Adipocyte (in vitro differentiated cells): ENCODE results near the gene DNAJC10.

Source experiments
- DNase-seq: peaks from one replicate; pipeline ENCODE4 v3.0.0-alpha.2; 2015; ENCODE audit warnings: low read depth
- H3K27me3 ChIP-seq: replicated peaks from 2 replicates; pipeline ENCODE4 v1.7.0; 2013; ENCODE audit warnings: mild to moderate bottlenecking, low read length, moderate library complexity; ENCODE audit not compliant: control insufficient read depth, insufficient read depth
- H3K36me3 ChIP-seq: 2 replicates; pipeline ENCODE4 v1.7.0; 2013; ENCODE audit warnings: low read length, mild to moderate bottlenecking, moderate library complexity; ENCODE audit not compliant: control insufficient read depth, insufficient read depth, severe bottlenecking
- H3K4me1 ChIP-seq: 2 replicates; pipeline ENCODE4 v1.7.0; 2013; ENCODE audit warnings: mild to moderate bottlenecking, low read length, moderate library complexity; ENCODE audit not compliant: control insufficient read depth, insufficient read depth
- H3K4me3 ChIP-seq: 2 replicates; pipeline ENCODE4 v1.7.0; 2013; ENCODE audit warnings: mild to moderate bottlenecking, low read length, moderate library complexity
- H3K9ac ChIP-seq: 2 replicates; pipeline ENCODE4 v1.7.0; 2013; ENCODE audit warnings: mild to moderate bottlenecking, low read length, moderate library complexity
- H3K9me3 ChIP-seq: 2 replicates; pipeline ENCODE4 v1.7.0; 2013; ENCODE audit warnings: mild to moderate bottlenecking, low read length, moderate library complexity; ENCODE audit not compliant: control insufficient read depth

Gene DNAJC10

GRCh38 chr2:182792441-182792840 is 76.4 kb downstream of the DNAJC10 start:
- no peaks in the 10 kb centered on the region for H3K9me3 ChIP-seq
- no peak for DNase-seq
- no peak overlapping the region for H3K9ac ChIP-seq
- no peaks in the 10 kb centered on the region for H3K36me3 ChIP-seq
- no peak overlapping the region for H3K4me3 ChIP-seq
- H3K4me1 ChIP-seq, result no peaks in the 10 kb centered on the region
- no peaks in the 10 kb centered on the region for H3K27me3 ChIP-seq

- Histone ChIP-seq H3K4me1 (peaks cover 4% of the 10 kb centered on the region), H3K4me3 (no peak overlapping the region), H3K27me3 (no peaks in the 10 kb centered on the region), H3K36me3 (no peaks in the 10 kb centered on the region), H3K9me3 (no peaks in the 10 kb centered on the region), H3K9ac (no peak overlapping the region)
- no peak for DNase-seq
Measured at GRCh38 chr2:182798736-182799135, 82.7 kb downstream of the DNAJC10 start.

GRCh38 chr2:182804128-182804527 is 88.1 kb downstream of the DNAJC10 start:
- Histone ChIP-seq H3K9me3 (no peaks in the 10 kb centered on the region), H3K9ac (no peak overlapping the region), H3K36me3 (no peaks in the 10 kb centered on the region), H3K4me1 (peaks cover 4% of the 10 kb centered on the region), H3K4me3 (no peak overlapping the region), H3K27me3 (no peaks in the 10 kb centered on the region)
- DNase-seq, result no peak

GRCh38 chr2:182807319-182807718 is 91.3 kb downstream of the DNAJC10 start:
- Histone ChIP-seq H3K4me1 (no peaks in the 10 kb centered on the region), H3K36me3 (no peaks in the 10 kb centered on the region), H3K9me3 (no peaks in the 10 kb centered on the region), H3K9ac (no peak overlapping the region), H3K27me3 (peaks cover 6% of the 10 kb centered on the region), H3K4me3 (no peak overlapping the region)
- no peak for DNase-seq

- Histone ChIP-seq H3K4me3 (no peak overlapping the region), H3K36me3 (no peaks in the 10 kb centered on the region), H3K27me3 (peaks cover 14% of the 10 kb centered on the region), H3K9me3 (no peaks in the 10 kb centered on the region), H3K4me1 (no peaks in the 10 kb centered on the region), H3K9ac (no peak overlapping the region)
- DNase-seq, result no peak
Measured at GRCh38 chr2:182810087-182810486, 94.0 kb downstream of the DNAJC10 start.

GRCh38 chr2:182814380-182814779 is 98.3 kb downstream of the DNAJC10 start:
- H3K4me3 ChIP-seq, result no peak overlapping the region
- no peak for DNase-seq
- H3K36me3 ChIP-seq, result no peaks in the 10 kb centered on the region
- peaks cover 14% of the 10 kb centered on the region for H3K4me1 ChIP-seq
- no peak overlapping the region for H3K9ac ChIP-seq
- H3K27me3 ChIP-seq, result peaks cover 14% of the 10 kb centered on the region
- H3K9me3 ChIP-seq, result no peaks in the 10 kb centered on the region

- peaks cover 14% of the 10 kb centered on the region for H3K27me3 ChIP-seq
- no peak overlapping the region for H3K9ac ChIP-seq
- DNase-seq, result no peak
- H3K4me1 ChIP-seq, result peaks cover 14% of the 10 kb centered on the region
- no peak overlapping the region for H3K4me3 ChIP-seq
- no peaks in the 10 kb centered on the region for H3K9me3 ChIP-seq
- H3K36me3 ChIP-seq, result no peaks in the 10 kb centered on the region
Measured at GRCh38 chr2:182814804-182815203, 98.7 kb downstream of the DNAJC10 start.

- no peak overlapping the region for H3K4me3 ChIP-seq
- H3K9me3 ChIP-seq, result no peaks in the 10 kb centered on the region
- peaks cover 14% of the 10 kb centered on the region for H3K4me1 ChIP-seq
- peak; percentile 66 for DNase-seq
- no peak overlapping the region for H3K9ac ChIP-seq
- H3K36me3 ChIP-seq, result no peaks in the 10 kb centered on the region
- peaks cover 8% of the 10 kb centered on the region for H3K27me3 ChIP-seq
Measured at GRCh38 chr2:182816866-182817265, 100.8 kb downstream of the DNAJC10 start.

- Histone ChIP-seq H3K4me3 (no peak overlapping the region), H3K36me3 (no peaks in the 10 kb centered on the region), H3K9ac (no peak overlapping the region), H3K27me3 (peaks cover 8% of the 10 kb centered on the region), H3K9me3 (no peaks in the 10 kb centered on the region), H3K4me1 (peaks cover 14% of the 10 kb centered on the region)
- peak; percentile 56 for DNase-seq
Measured at GRCh38 chr2:182817558-182817957, 101.5 kb downstream of the DNAJC10 start.

GRCh38 chr2:182818501-182818900 is 102.4 kb downstream of the DNAJC10 start:
- no peak overlapping the region for H3K4me3 ChIP-seq
- H3K36me3 ChIP-seq, result no peaks in the 10 kb centered on the region

GRCh38 chr2:182818925-182819324 is 102.9 kb downstream of the DNAJC10 start:
- Histone ChIP-seq H3K9ac (no peak overlapping the region), H3K4me1 (peaks cover 14% of the 10 kb centered on the region), H3K4me3 (no peak overlapping the region), H3K36me3 (no peaks in the 10 kb centered on the region), H3K9me3 (no peaks in the 10 kb centered on the region), H3K27me3 (peaks cover 4% of the 10 kb centered on the region)
- DNase-seq, result no peak

More at GRCh38 chr2:182818501-182818900, 102.4 kb downstream of the DNAJC10 start:
- Histone ChIP-seq H3K9ac (no peak overlapping the region), H3K4me1 (peaks cover 14% of the 10 kb centered on the region), H3K27me3 (peaks cover 5% of the 10 kb centered on the region), H3K9me3 (no peaks in the 10 kb centered on the region)
- DNase-seq, result no peak

GRCh38 chr2:182819412-182819811 is 103.4 kb downstream of the DNAJC10 start:
- Histone ChIP-seq H3K27me3 (peaks cover 3% of the 10 kb centered on the region), H3K36me3 (no peaks in the 10 kb centered on the region), H3K9ac (no peak overlapping the region), H3K4me3 (no peak overlapping the region), H3K9me3 (no peaks in the 10 kb centered on the region), H3K4me1 (peaks cover 14% of the 10 kb centered on the region)
- DNase-seq, result no peak
